Measurements from ENCODE around the gene LIAS. TPM values are rescaled to one million over a fixed set of nuclear protein-coding genes. Genes with fewer than 3 reads are reported as not detected.

The LIAS gene
- total and polyA plus RNA-seq, 2 of the 13 experiments (the other 11 are each of a cell fraction or from before 2014, with no cell fraction given), result 16.0 to 16.6 TPM

- in situ Hi-C loops (cut with HindIII; ENCODE audit: extremely low pct_ligation_motif_present, low pct_unique_long_range_greater_than_20kb) (no loop called here), intact Hi-C loops (cut with micrococcal nuclease; ENCODE audit: unreplicated experiment) (loop anchor here (5.0 kb wide), 1 partner anchor 271 kb away; the partner anchor contains the start of gene WDR19)
- Histone ChIP-seq H3K79me2 (ENCODE audit: insufficient read depth, low read length) (peaks cover 35% of the 10 kb centered on the region), H3K9ac (ENCODE audit: insufficient read depth, low read depth, low read length) (no peak overlapping the region), H3K4me1 (ENCODE audit: insufficient read depth, low read length) (peaks cover 77% of the 10 kb centered on the region), H3K27me3 (ENCODE audit: control insufficient read depth in 1 of 2, insufficient read depth in 2 of 2, low read length in 2 of 2) (no peaks in the 10 kb centered on the region; a peak in 1 of 5 replicates), H2AFZ (ENCODE audit: low read length) (no peak overlapping the region), H4K20me1 (ENCODE audit: insufficient read depth, low read length) (peaks cover 60% of the 10 kb centered on the region), H3K36me3 (replicated peaks in 1 of 2; ENCODE audit: control insufficient read depth in 1 of 2, insufficient read depth in 2 of 2, low read length in 2 of 2) (peaks cover 9 to 62% of the 10 kb centered on the region in 2 experiments), H3K4me3 (replicated peaks in 1 of 3; ENCODE audit: insufficient read depth in 1 of 3, low read depth in 2 of 3, low read length in 3 of 3) (no peak overlapping the region), H3K4me2 (ENCODE audit: low read depth, low read length) (no peak overlapping the region), H3K27ac (ENCODE audit: extremely low read length, insufficient read depth, low read length) (no peak overlapping the region), H3K9me3 (ENCODE audit: low read length) (no peaks in the 10 kb centered on the region)
- no peak for FAIRE-seq
- ATAC-seq, result no peak
- BruUV-seq (replicated peaks), result no TSS peak
- no peak for DNase-seq (ENCODE audit: low spot score)
- TF ChIP-seq ZNF740 (CRISPR knock-in tag; IDR thresholded peaks at IDR 0.05) (no peak), MAFK (conservative IDR thresholded peaks at IDR 0.05 in 1 of 2, IDR thresholded peaks at IDR 0.05 in 1 of 2; ENCODE audit: low read length in 2 of 2) (peak; percentile 69 to 73), ZNF234 (CRISPR knock-in tag; conservative IDR thresholded peaks at IDR 0.05) (no peak), POLR2A (IDR thresholded peaks at IDR 0.05; ENCODE audit: insufficient read depth in 1 of 2, low read depth in 2 of 2, low read length in 2 of 2) (0 out of 4 replicates have a peak, but pooled peaks of 1 of the 2 experiments have one; percentile 36), MAFF (IDR thresholded peaks at IDR 0.05; ENCODE audit: low read depth, low read length) (peak; percentile 71)
- ChIA-PET POLR2A (no interaction called here), CTCF (ENCODE audit: low intra/inter-chr PET ratio, low total read pairs) (no interaction called here)
- WGBS (ENCODE audit: low lambda C conversion rate), result 88% methylated on average over 2 of the region's 2 CpGs
These were observed 5.1 kb upstream of the LIAS start for GRCh38 chr4:39453738-39454137.

GRCh38 chr4:39455486-39455885 lies 3.4 kb upstream of the LIAS start:
- H2AFZ ChIP-seq (ENCODE audit: low read length), result no peak overlapping the region
- no peak overlapping the region for H3K9ac ChIP-seq (ENCODE audit: insufficient read depth, low read depth, low read length)
- H3K27ac ChIP-seq (ENCODE audit: extremely low read length, insufficient read depth, low read length), result no peak overlapping the region
- H4K20me1 ChIP-seq (ENCODE audit: insufficient read depth, low read length), result peaks cover 60% of the 10 kb centered on the region
- H3K79me2 ChIP-seq (ENCODE audit: insufficient read depth, low read length), result peaks cover 42% of the 10 kb centered on the region
- H3K4me2 ChIP-seq (ENCODE audit: low read depth, low read length), result peak overlapping the region; percentile 91
- ChIA-PET POLR2A (interaction anchor here (0.9 to 1.2 kb wide), 3 partner anchors 26 to 89 kb away, joined by 3 to 5 read pairs (median 3); partner anchors contain the start of gene UGDH), CTCF (ENCODE audit: low intra/inter-chr PET ratio, low total read pairs) (no interaction called here)
- H3K36me3 ChIP-seq (replicated peaks in 1 of 2; ENCODE audit: control insufficient read depth in 1 of 2, insufficient read depth in 2 of 2, low read length in 2 of 2), result peaks cover 9 to 62% of the 10 kb centered on the region in 2 experiments
- peaks cover 70% of the 10 kb centered on the region for H3K4me1 ChIP-seq (ENCODE audit: insufficient read depth, low read length)
- in situ Hi-C loops (cut with HindIII; ENCODE audit: extremely low pct_ligation_motif_present, low pct_unique_long_range_greater_than_20kb) (no loop called here), intact Hi-C loops (cut with micrococcal nuclease; ENCODE audit: unreplicated experiment) (no loop called here)
- no peaks in the 10 kb centered on the region; a peak in 1 of 5 replicates for H3K27me3 ChIP-seq (ENCODE audit: control insufficient read depth in 1 of 2, insufficient read depth in 2 of 2, low read length in 2 of 2)
- BruUV-seq (replicated peaks), result no TSS peak
- no peak for ATAC-seq
- no peak for FAIRE-seq
- H3K4me3 ChIP-seq (replicated peaks in 1 of 3; ENCODE audit: insufficient read depth in 1 of 3, low read depth in 2 of 3, low read length in 3 of 3), result peak overlapping the region in 1 of 3 experiments; percentile 1; a peak in 1 of 6 replicates
- DNase-seq (ENCODE audit: low spot score), result no peak
- H3K9me3 ChIP-seq (ENCODE audit: low read length), result no peaks in the 10 kb centered on the region
- 93% methylated on average over 6 of the region's 6 CpGs for WGBS (ENCODE audit: low lambda C conversion rate)
- TF ChIP-seq ZMAT5 (CRISPR knock-in tag; IDR thresholded peaks at IDR 0.05; ENCODE audit: borderline replicate concordance, low read depth) (no peak), ZBTB39 (CRISPR knock-in tag; IDR thresholded peaks at IDR 0.05) (no peak), POLR2G (IDR thresholded peaks at IDR 0.05; ENCODE audit: low read depth, low read length) (0 out of 2 replicates have a peak, but pooled peaks have one; percentile 30), ZNF883 (CRISPR knock-in tag; IDR thresholded peaks at IDR 0.05; ENCODE audit: not compliant biosample characterization) (no peak), MLLT10 (CRISPR knock-in tag; IDR thresholded peaks at IDR 0.05) (no peak), ZNF784 (CRISPR knock-in tag; IDR thresholded peaks at IDR 0.05; ENCODE audit: borderline replicate concordance) (no peak), TCF7L2 (IDR thresholded peaks at IDR 0.05; ENCODE audit: low read depth, low read length) (no peak), ZNF121 (CRISPR knock-in tag; IDR thresholded peaks at IDR 0.05) (peak; percentile 83), PPARG (CRISPR knock-in tag; conservative IDR thresholded peaks at IDR 0.05) (no peak)

Measured in HepG2 (cell line).